SJSA1 (cell line): ENCODE measurements around the gene LAMA3. TPM values are rescaled to one million over a fixed set of nuclear protein-coding genes. Genes with fewer than 3 reads are reported as not detected.
A peak's percentile ranks its signal among the peaks of the same experiment; 100 is the strongest.

Experiments
- DNase-seq, 2 experiments: peaks; one replicate each; pipeline ENCODE4 v3.0.0-alpha.2; 2015 to 2020; ENCODE audit warnings: low spot score in 2 of 2, low read depth in 1 of 2
- H3K27ac ChIP-seq: fragments of 250-450 bp; sonication (Bioruptor Pico); 2 replicates; pipeline ENCODE4 v1.5.1; 2020; ENCODE audit warnings: mild to moderate bottlenecking, moderate library complexity
- H3K27me3 ChIP-seq: fragments of 250-450 bp; sonication (Bioruptor Pico); replicated peaks from 2 replicates; pipeline ENCODE4 v1.5.1; 2020; ENCODE audit warnings: mild to moderate bottlenecking, moderate library complexity
- H3K36me3 ChIP-seq: fragments of 250-450 bp; sonication (Bioruptor Pico); 2 replicates; pipeline ENCODE4 v1.5.1; 2020; ENCODE audit warnings: mild to moderate bottlenecking
- H3K4me1 ChIP-seq: fragments of 250-450 bp; sonication (Bioruptor Pico); replicated peaks from 2 replicates; pipeline ENCODE4 v1.6.1; 2021; ENCODE audit warnings: mild to moderate bottlenecking
- H3K4me3 ChIP-seq: fragments of 250-450 bp; sonication (Bioruptor Pico); 2 replicates; pipeline ENCODE4 v1.5.1; 2020; ENCODE audit warnings: mild to moderate bottlenecking
- H3K9me3 ChIP-seq: fragments of 250-450 bp; sonication (Bioruptor Pico); replicated peaks from 2 replicates; pipeline ENCODE4 v1.5.1; 2020; ENCODE audit warnings: mild to moderate bottlenecking
- total RNA-seq: library from RNA; depleted of rRNA; stranded (reverse); fragments of >200 nt; shearing (Covaris generic); gene quantifications from 2 replicates; pipeline ENCODE4 v1.2.3, GENCODE V29; 2014

LAMA3 gene
- total RNA-seq, 1 experiment from 2014 or later, result 0.61 TPM

GRCh38 chr18:23824240-23824639, 135.0 kb downstream of the LAMA3 start:
- no peak for DNase-seq
- H3K36me3 ChIP-seq, result no peaks in the 10 kb centered on the region
- no peak overlapping the region for H3K4me3 ChIP-seq
- peaks cover 3% of the 10 kb centered on the region; the same call in 1 of the 2 replicates for H3K4me1 ChIP-seq
- no peaks in the 10 kb centered on the region for H3K9me3 ChIP-seq
- peaks cover 6% of the 10 kb centered on the region for H3K27me3 ChIP-seq
- no peak overlapping the region for H3K27ac ChIP-seq

GRCh38 chr18:23824669-23825068, 135.4 kb downstream of the LAMA3 start:
- Histone ChIP-seq H3K27ac (no peak overlapping the region), H3K9me3 (no peaks in the 10 kb centered on the region), H3K27me3 (peaks cover 2% of the 10 kb centered on the region; the same call in 1 of the 2 replicates), H3K4me1 (peaks cover 3% of the 10 kb centered on the region; the same call in 1 of the 2 replicates), H3K36me3 (no peaks in the 10 kb centered on the region), H3K4me3 (no peak overlapping the region)
- DNase-seq, result no peak

- H3K27ac ChIP-seq, result no peak overlapping the region
These were observed 136.2 kb downstream of the LAMA3 start for GRCh38 chr18:23825496-23825895.

GRCh38 chr18:23825978-23826405, 136.7 kb downstream of the LAMA3 start:
- Histone ChIP-seq H3K27me3 (0 out of 2 replicates have a peak, but pooled peaks cover 2% of the 10 kb centered on the region), H3K9me3 (no peaks in the 10 kb centered on the region), H3K4me1 (peaks cover 3% of the 10 kb centered on the region; the same call in 1 of the 2 replicates), H3K36me3 (no peaks in the 10 kb centered on the region), H3K4me3 (no peak overlapping the region), H3K27ac (no peak overlapping the region)
- DNase-seq, result no peak

More at GRCh38 chr18:23825496-23825895, 136.2 kb downstream of the LAMA3 start:
- Histone ChIP-seq H3K36me3 (no peaks in the 10 kb centered on the region), H3K4me3 (no peak overlapping the region), H3K9me3 (no peaks in the 10 kb centered on the region), H3K27me3 (0 out of 2 replicates have a peak, but pooled peaks cover 2% of the 10 kb centered on the region), H3K4me1 (peaks cover 3% of the 10 kb centered on the region; the same call in 1 of the 2 replicates)
- DNase-seq, result no peak

GRCh38 chr18:23826850-23827620, 137.8 kb downstream of the LAMA3 start:
- Histone ChIP-seq H3K27ac (no peak overlapping the region), H3K36me3 (no peaks in the 10 kb centered on the region), H3K4me1 (peaks cover 3% of the 10 kb centered on the region; the same call in 1 of the 2 replicates), H3K9me3 (no peaks in the 10 kb centered on the region), H3K4me3 (no peak overlapping the region), H3K27me3 (0 out of 2 replicates have a peak, but pooled peaks cover 2% of the 10 kb centered on the region)
- DNase-seq, result no peak

- no peaks in the 10 kb centered on the region for H3K36me3 ChIP-seq
- DNase-seq, result no peak
- no peak overlapping the region for H3K27ac ChIP-seq
- H3K4me3 ChIP-seq, result no peak overlapping the region
- no peaks in the 10 kb centered on the region for H3K9me3 ChIP-seq
- no peaks in the 10 kb centered on the region; the same call in 1 of the 2 replicates for H3K4me1 ChIP-seq
- 0 out of 2 replicates have a peak, but pooled peaks cover 2% of the 10 kb centered on the region for H3K27me3 ChIP-seq
These were observed 138.4 kb downstream of the LAMA3 start for GRCh38 chr18:23827681-23828080.

GRCh38 chr18:23828426-23828825, 139.2 kb downstream of the LAMA3 start:
- H3K9me3 ChIP-seq, result no peaks in the 10 kb centered on the region
- H3K4me3 ChIP-seq, result no peak overlapping the region
- no peaks in the 10 kb centered on the region for H3K4me1 ChIP-seq
- DNase-seq, result peak in 1 of 2 experiments; percentile 15
- H3K36me3 ChIP-seq, result no peaks in the 10 kb centered on the region
- no peaks in the 10 kb centered on the region for H3K27me3 ChIP-seq
- H3K27ac ChIP-seq, result 0 out of 2 replicates have a peak overlapping the region, but pooled peaks have one; percentile 27

GRCh38 chr18:23832911-23833310, 143.7 kb downstream of the LAMA3 start:
- no peak overlapping the region for H3K27ac ChIP-seq
- H3K4me3 ChIP-seq, result no peak overlapping the region
- DNase-seq, result no peak
- no peaks in the 10 kb centered on the region for H3K9me3 ChIP-seq
- no peaks in the 10 kb centered on the region for H3K36me3 ChIP-seq
- H3K4me1 ChIP-seq, result no peaks in the 10 kb centered on the region
- H3K27me3 ChIP-seq, result 0 out of 2 replicates have a peak, but pooled peaks cover 3% of the 10 kb centered on the region

GRCh38 chr18:23833714-23834113, 144.5 kb downstream of the LAMA3 start:
- Histone ChIP-seq H3K4me1 (no peaks in the 10 kb centered on the region), H3K36me3 (no peaks in the 10 kb centered on the region), H3K27ac (no peak overlapping the region), H3K4me3 (no peak overlapping the region), H3K27me3 (0 out of 2 replicates have a peak, but pooled peaks cover 5% of the 10 kb centered on the region), H3K9me3 (no peaks in the 10 kb centered on the region; the same call in 1 of the 2 replicates)
- DNase-seq, result no peak

GRCh38 chr18:23835091-23835490, 145.8 kb downstream of the LAMA3 start:
- Histone ChIP-seq H3K36me3 (no peaks in the 10 kb centered on the region), H3K4me3 (no peak overlapping the region), H3K27ac (no peak overlapping the region), H3K4me1 (no peaks in the 10 kb centered on the region), H3K27me3 (0 out of 2 replicates have a peak, but pooled peaks cover 5% of the 10 kb centered on the region), H3K9me3 (no peaks in the 10 kb centered on the region; the same call in 1 of the 2 replicates)
- no peak for DNase-seq

GRCh38 chr18:23835506-23835905, 146.3 kb downstream of the LAMA3 start:
- Histone ChIP-seq H3K36me3 (no peaks in the 10 kb centered on the region), H3K4me1 (no peaks in the 10 kb centered on the region), H3K27me3 (0 out of 2 replicates have a peak, but pooled peaks cover 5% of the 10 kb centered on the region), H3K9me3 (no peaks in the 10 kb centered on the region; the same call in 1 of the 2 replicates), H3K4me3 (no peak overlapping the region), H3K27ac (no peak overlapping the region)
- no peak for DNase-seq

- Histone ChIP-seq H3K36me3 (no peaks in the 10 kb centered on the region), H3K9me3 (no peaks in the 10 kb centered on the region; the same call in 1 of the 2 replicates), H3K4me1 (no peaks in the 10 kb centered on the region), H3K27ac (no peak overlapping the region), H3K27me3 (0 out of 2 replicates have a peak, but pooled peaks cover 5% of the 10 kb centered on the region), H3K4me3 (no peak overlapping the region)
- no peak for DNase-seq
These were observed 148.3 kb downstream of the LAMA3 start for GRCh38 chr18:23837591-23837990.

GRCh38 chr18:23838233-23838632, 149.0 kb downstream of the LAMA3 start:
- H3K9me3 ChIP-seq, result no peaks in the 10 kb centered on the region; the same call in 1 of the 2 replicates
- no peak for DNase-seq
- H3K27ac ChIP-seq, result no peak overlapping the region
- H3K4me1 ChIP-seq, result no peaks in the 10 kb centered on the region
- H3K36me3 ChIP-seq, result no peaks in the 10 kb centered on the region
- H3K27me3 ChIP-seq, result 0 out of 2 replicates have a peak, but pooled peaks cover 5% of the 10 kb centered on the region
- no peak overlapping the region for H3K4me3 ChIP-seq

GRCh38 chr18:23838801-23839366, 149.6 kb downstream of the LAMA3 start:
- 0 out of 2 replicates have a peak, but pooled peaks cover 5% of the 10 kb centered on the region for H3K27me3 ChIP-seq
- H3K9me3 ChIP-seq, result no peaks in the 10 kb centered on the region; the same call in 1 of the 2 replicates
- H3K27ac ChIP-seq, result no peak overlapping the region
- no peaks in the 10 kb centered on the region for H3K36me3 ChIP-seq
- H3K4me1 ChIP-seq, result no peaks in the 10 kb centered on the region
- no peak overlapping the region for H3K4me3 ChIP-seq
- DNase-seq, result no peak
